Mucosa of stomach (tissue), 1 donor: ENCODE data around the gene KCTD10.

Experiments
- H3K27me3 ChIP-seq: one replicate; pipeline ENCODE4 v1.7.0; 2013; ENCODE audit warnings: mild to moderate bottlenecking, low read length; ENCODE audit not compliant: control insufficient read depth, insufficient read depth
- H3K36me3 ChIP-seq: one replicate; pipeline ENCODE4 v1.7.0; 2013; ENCODE audit warnings: low read length; ENCODE audit not compliant: control insufficient read depth, insufficient read depth
- H3K4me1 ChIP-seq: one replicate; pipeline ENCODE4 v1.7.0; 2013; ENCODE audit warnings: mild to moderate bottlenecking, low read length; ENCODE audit not compliant: control insufficient read depth, insufficient read depth
- H3K4me3 ChIP-seq: one replicate; pipeline ENCODE4 v1.7.0; 2013; ENCODE audit warnings: low read length
- H3K9ac ChIP-seq: one replicate; pipeline ENCODE4 v1.7.0; 2013; ENCODE audit warnings: mild to moderate bottlenecking, low read length, moderate library complexity
- H3K9me3 ChIP-seq: one replicate; pipeline ENCODE4 v1.7.0; 2013; ENCODE audit warnings: mild to moderate bottlenecking, low read length, moderate library complexity; ENCODE audit not compliant: control insufficient read depth
- donor health status: Pancreatic carcinoma.

Gene KCTD10

DNA sequence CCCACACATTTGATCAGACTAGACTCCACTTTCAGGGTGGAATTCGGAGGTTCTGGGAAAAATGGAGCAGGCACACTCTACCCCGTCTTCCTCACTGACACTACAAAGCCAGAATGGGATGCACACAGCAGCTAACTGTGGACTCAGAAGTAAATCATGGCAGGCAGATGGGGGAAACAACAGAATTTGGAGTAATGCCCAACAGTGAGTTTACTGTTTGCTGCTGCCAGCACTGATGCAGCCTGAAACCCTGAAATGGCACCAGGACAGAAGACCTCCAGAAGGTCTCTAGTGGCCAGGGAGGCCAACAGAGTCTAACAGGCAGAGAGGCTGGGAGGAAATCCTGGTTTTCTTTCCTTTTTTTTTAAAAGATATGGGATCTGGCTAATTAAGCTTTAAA is 24.6 kb downstream of the KCTD10 start:
- peaks cover 6% of the 10 kb centered on the region for H3K36me3 ChIP-seq
- H3K27me3 ChIP-seq: no peaks in the 10 kb centered on the region
- H3K9ac ChIP-seq: no peak overlapping the region
- H3K4me3 ChIP-seq: no peak overlapping the region
- no peaks in the 10 kb centered on the region for H3K9me3 ChIP-seq
- H3K4me1 ChIP-seq: no peaks in the 10 kb centered on the region

- no peak overlapping the region for H3K4me3 ChIP-seq
- H3K4me1 ChIP-seq: no peaks in the 10 kb centered on the region
- H3K9me3 ChIP-seq: no peaks in the 10 kb centered on the region
- no peak overlapping the region for H3K9ac ChIP-seq
- peaks cover 6% of the 10 kb centered on the region for H3K36me3 ChIP-seq
- no peaks in the 10 kb centered on the region for H3K27me3 ChIP-seq
Observed at GRCh38 chr12:109451400-109451799, 25.7 kb downstream of the KCTD10 start.

GRCh38 chr12:109450980-109451379 is 26.1 kb downstream of the KCTD10 start:
- Histone ChIP-seq H3K27me3 (no peaks in the 10 kb centered on the region), H3K9ac (no peak overlapping the region), H3K4me3 (no peak overlapping the region), H3K9me3 (no peaks in the 10 kb centered on the region), H3K36me3 (peaks cover 6% of the 10 kb centered on the region), H3K4me1 (no peaks in the 10 kb centered on the region)

DNA sequence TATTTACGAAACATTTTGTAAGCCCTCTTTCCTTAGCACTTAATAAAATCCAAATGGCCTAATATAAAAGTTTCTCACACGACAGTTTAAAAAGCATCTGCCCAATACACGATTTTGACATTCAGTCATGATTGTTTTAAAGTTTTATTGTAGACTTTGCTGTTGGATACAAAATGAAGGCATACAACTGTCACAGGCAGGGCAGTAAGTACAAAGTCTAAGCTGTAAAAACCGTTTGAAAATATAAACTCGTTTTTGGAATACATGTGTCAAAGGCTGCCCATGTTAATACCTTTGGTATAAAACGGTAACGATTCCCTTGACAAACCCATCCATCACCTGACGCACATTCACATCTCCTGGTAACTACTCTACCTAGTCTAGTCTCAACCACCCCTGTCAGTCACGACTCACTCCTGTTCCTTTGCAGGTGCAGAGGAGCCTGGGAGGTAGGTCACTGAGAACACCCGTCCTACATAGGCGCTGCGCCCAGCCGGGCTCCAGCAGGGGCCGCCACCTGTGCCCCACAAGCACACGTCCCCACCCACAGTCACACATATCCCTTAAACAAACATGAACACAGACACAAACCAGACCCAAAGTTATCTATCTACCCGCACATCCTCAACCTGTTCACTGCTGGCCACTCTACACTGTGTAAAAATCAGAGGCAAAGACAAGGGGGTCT is 27.1 kb downstream of the KCTD10 start:
- no peak overlapping the region for H3K4me3 ChIP-seq
- H3K9me3 ChIP-seq: no peaks in the 10 kb centered on the region
- H3K9ac ChIP-seq: no peak overlapping the region
- no peaks in the 10 kb centered on the region for H3K27me3 ChIP-seq
- H3K4me1 ChIP-seq: no peaks in the 10 kb centered on the region
- peaks cover 6% of the 10 kb centered on the region for H3K36me3 ChIP-seq

DNA sequence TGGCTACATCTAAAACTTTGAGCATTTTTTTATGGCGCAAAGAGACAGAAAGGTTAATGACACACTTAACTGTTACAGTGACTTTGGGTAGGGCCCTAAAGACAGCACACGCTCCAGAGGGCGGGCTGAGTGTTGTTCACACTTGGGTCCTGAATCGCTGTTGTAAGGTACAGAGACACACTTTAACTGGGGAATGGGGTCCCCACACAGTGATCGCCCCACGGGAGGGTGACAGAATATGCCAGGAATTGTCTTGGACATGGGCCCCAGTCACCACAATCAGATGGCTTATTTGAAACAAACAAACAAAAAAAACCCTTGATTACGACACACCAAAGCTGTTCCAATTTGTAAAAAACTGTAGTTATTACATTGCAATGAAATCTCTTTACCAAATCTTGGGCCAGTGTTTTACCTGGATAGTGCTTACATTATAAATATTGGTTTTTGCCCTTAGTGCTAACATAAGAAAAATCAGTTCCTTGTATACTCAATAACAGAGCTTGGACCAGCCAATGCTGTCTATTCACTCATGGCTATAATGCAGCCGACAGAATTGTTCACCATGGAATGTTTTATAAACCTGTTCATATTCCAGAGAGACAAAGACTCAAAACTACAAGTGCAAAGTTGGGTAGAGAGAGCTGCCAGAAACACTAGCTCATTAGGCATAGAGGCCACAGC is 28.3 kb downstream of the KCTD10 start:
- H3K36me3 ChIP-seq: peaks cover 6% of the 10 kb centered on the region
- no peaks in the 10 kb centered on the region for H3K9me3 ChIP-seq
- H3K9ac ChIP-seq: no peak overlapping the region

DNA sequence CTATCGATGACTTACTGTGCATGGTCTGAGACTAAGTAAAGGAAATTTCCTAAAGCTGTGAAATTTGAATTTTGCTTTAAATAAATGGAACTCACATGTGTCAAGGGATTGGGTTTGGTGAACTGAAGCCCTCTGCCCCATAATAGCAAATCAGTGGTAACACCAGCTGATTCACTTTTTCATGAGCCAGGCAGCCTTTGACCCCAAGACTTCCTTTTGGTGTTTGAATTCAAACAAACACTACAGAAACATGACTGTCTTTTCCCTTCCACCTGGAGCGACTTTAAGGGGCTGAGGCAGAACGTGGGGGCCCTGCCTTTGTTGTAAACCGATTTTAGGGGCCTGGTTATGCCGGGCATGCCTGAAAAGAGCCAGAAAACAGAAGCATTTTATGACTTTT is 28.8 kb downstream of the KCTD10 start:
- Histone ChIP-seq H3K4me3 (no peak overlapping the region), H3K27me3 (no peaks in the 10 kb centered on the region), H3K4me1 (no peaks in the 10 kb centered on the region), H3K36me3 (peaks cover 6% of the 10 kb centered on the region), H3K9ac (no peak overlapping the region), H3K9me3 (no peaks in the 10 kb centered on the region)

More for the DNA sequence above, 28.3 kb downstream of the KCTD10 start:
- no peaks in the 10 kb centered on the region for H3K27me3 ChIP-seq
- H3K4me3 ChIP-seq: no peak overlapping the region
- no peaks in the 10 kb centered on the region for H3K4me1 ChIP-seq

GRCh38 chr12:109447482-109447881 is 29.6 kb downstream of the KCTD10 start:
- Histone ChIP-seq H3K9me3 (no peaks in the 10 kb centered on the region), H3K4me3 (no peak overlapping the region), H3K27me3 (no peaks in the 10 kb centered on the region), H3K4me1 (no peaks in the 10 kb centered on the region), H3K9ac (no peak overlapping the region), H3K36me3 (peaks cover 6% of the 10 kb centered on the region)

GRCh38 chr12:109446869-109447268 is 30.2 kb downstream of the KCTD10 start:
- Histone ChIP-seq H3K9ac (no peak overlapping the region), H3K4me1 (no peaks in the 10 kb centered on the region), H3K4me3 (no peak overlapping the region), H3K9me3 (no peaks in the 10 kb centered on the region), H3K36me3 (no peaks in the 10 kb centered on the region), H3K27me3 (no peaks in the 10 kb centered on the region)

DNA sequence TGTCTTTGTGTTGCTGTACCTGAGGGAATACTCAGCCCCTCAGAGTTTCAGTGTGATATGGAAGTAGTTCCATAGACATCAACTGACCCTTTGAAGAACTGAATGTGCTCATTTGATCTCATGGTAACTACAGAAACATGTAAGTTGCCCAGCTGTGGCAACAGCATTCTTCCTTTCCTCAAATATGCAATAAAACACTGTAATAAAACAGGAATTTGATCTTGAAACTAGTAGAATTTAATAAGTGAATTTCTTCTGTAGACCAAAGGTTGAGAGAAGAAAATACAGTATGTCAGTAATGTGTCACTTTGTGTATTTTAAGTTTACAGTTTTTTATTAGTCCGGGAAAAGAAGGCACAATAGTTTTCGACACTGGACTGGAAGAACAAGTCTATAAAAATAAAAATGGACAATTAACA is 31.9 kb downstream of the KCTD10 start:
- no peaks in the 10 kb centered on the region for H3K27me3 ChIP-seq
- no peaks in the 10 kb centered on the region for H3K36me3 ChIP-seq
- H3K4me1 ChIP-seq: no peaks in the 10 kb centered on the region
- no peak overlapping the region for H3K9ac ChIP-seq
- H3K9me3 ChIP-seq: no peaks in the 10 kb centered on the region
- no peak overlapping the region for H3K4me3 ChIP-seq

- Histone ChIP-seq H3K36me3 (no peaks in the 10 kb centered on the region), H3K27me3 (no peaks in the 10 kb centered on the region), H3K9me3 (no peaks in the 10 kb centered on the region), H3K4me3 (no peak overlapping the region), H3K4me1 (no peaks in the 10 kb centered on the region), H3K9ac (no peak overlapping the region)
Observed at GRCh38 chr12:109444259-109444658, 32.8 kb downstream of the KCTD10 start.

DNA sequence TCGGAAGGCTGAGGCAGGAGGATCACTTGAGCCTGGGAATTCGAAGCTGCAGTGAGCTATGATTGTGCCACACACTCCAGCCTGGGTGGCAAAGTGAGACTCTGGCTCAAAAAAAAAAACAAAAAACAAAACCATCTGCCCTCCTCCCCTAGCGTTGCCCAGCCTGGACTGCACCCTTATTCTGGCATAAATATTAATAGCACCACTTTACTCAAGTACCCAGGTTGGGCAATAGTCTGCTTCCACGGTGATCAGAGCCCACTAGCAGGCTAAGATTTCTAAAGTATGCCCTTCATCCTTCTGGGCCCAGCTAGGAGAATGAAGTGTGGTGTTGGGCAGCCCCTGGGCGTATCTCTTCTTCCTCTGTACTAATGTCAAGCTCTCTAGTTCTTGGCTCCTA is 33.3 kb downstream of the KCTD10 start:
- Histone ChIP-seq H3K9ac (no peak overlapping the region), H3K4me3 (no peak overlapping the region), H3K36me3 (no peaks in the 10 kb centered on the region), H3K27me3 (no peaks in the 10 kb centered on the region), H3K4me1 (no peaks in the 10 kb centered on the region), H3K9me3 (no peaks in the 10 kb centered on the region)

GRCh38 chr12:109440851-109441490 is 36.1 kb downstream of the KCTD10 start:
- no peaks in the 10 kb centered on the region for H3K4me1 ChIP-seq

More at GRCh38 chr12:109440851-109441490, 36.1 kb downstream of the KCTD10 start:
- no peak overlapping the region for H3K9ac ChIP-seq
- H3K4me3 ChIP-seq: no peak overlapping the region
- no peaks in the 10 kb centered on the region for H3K9me3 ChIP-seq
- H3K27me3 ChIP-seq: no peaks in the 10 kb centered on the region
- H3K36me3 ChIP-seq: no peaks in the 10 kb centered on the region
